IMR-90 (cell line): Measurements from ENCODE around the gene PCGF3. TPM values are rescaled to one million over a fixed set of nuclear protein-coding genes. Genes with fewer than 3 reads are reported as not detected.

Experiments used
- ATAC-seq: fragments of 200-7000 bp; cut with Tn5 transposase; 2 replicates; pipeline ENCODE4 v1.9.1; 2020; ENCODE audit warnings: low read depth, mild to moderate bottlenecking, moderate library complexity
- BruUV-seq: library from RNA; stranded (reverse); fragments of 400-500 nt; replicated peaks from 2 replicates; lab custom pipeline; 2021; lab: Mats Ljungman, UMichigan
- CTCF ChIA-PET: fragments of 300-600 bp; formaldehyde crosslinking; extraction: SDS; loops from one replicate; lab custom pipeline; 2021; ENCODE audit warnings: antibody characterized with exemption; lab: Yijun Ruan, JAX
- POLR2A ChIA-PET: fragments of 300-600 bp; sonication (Branson Sonifier 250); formaldehyde crosslinking; loops from one replicate; lab custom pipeline; 2022; ENCODE audit warnings: antibody characterized with exemption; ENCODE audit not compliant: unreplicated experiment; lab: Charles Lee
- DNase-seq: peaks from one replicate; pipeline ENCODE4 v3.0.0; 2013
- H2AFZ ChIP-seq: replicated peaks from 2 replicates; pipeline ENCODE3; 2013; ENCODE audit warnings: low read length, mild to moderate bottlenecking; ENCODE audit not compliant: poor library complexity
- H2AK5ac ChIP-seq: 2 replicates; pipeline ENCODE4 v1.6.1; 2013; ENCODE audit warnings: low read depth, low read length, inconsistent platforms
- H2AK9ac ChIP-seq: replicated peaks from 2 replicates; pipeline ENCODE3; 2013; ENCODE audit warnings: mild to moderate bottlenecking, low read depth, low read length, moderate library complexity; ENCODE audit not compliant: poor library complexity
- H2BK120ac ChIP-seq: 2 replicates; pipeline ENCODE4 v1.6.1; 2013; ENCODE audit warnings: low read depth, low read length, inconsistent platforms
- H2BK15ac ChIP-seq: 3 replicates; pipeline ENCODE4 v1.6.1; 2013; ENCODE audit warnings: low read depth, low read length, inconsistent platforms
- H2BK20ac ChIP-seq: 2 replicates; pipeline ENCODE4 v1.6.1; 2013; ENCODE audit warnings: low read depth, mild to moderate bottlenecking, inconsistent platforms, low read length, moderate library complexity
- H2BK5ac ChIP-seq: 2 replicates; pipeline ENCODE4 v1.6.1; 2013; ENCODE audit warnings: mild to moderate bottlenecking, low read depth, low read length, inconsistent platforms; ENCODE audit not compliant: poor library complexity, severe bottlenecking
- H3K14ac ChIP-seq: replicated peaks from 2 replicates; pipeline ENCODE4 v1.6.1; 2013; ENCODE audit warnings: low read depth, low read length, inconsistent platforms
- H3K18ac ChIP-seq: 2 replicates; pipeline ENCODE4 v1.6.1; 2013; ENCODE audit warnings: low read depth, low read length, control low read depth
- H3K23ac ChIP-seq: 2 replicates; pipeline ENCODE4 v1.6.1; 2013; ENCODE audit warnings: low read depth, low read length, inconsistent platforms
- H3K27ac ChIP-seq: 2 replicates; pipeline ENCODE4 v1.5.1; 2013; ENCODE audit warnings: mild to moderate bottlenecking, control low read depth, low read length; ENCODE audit not compliant: insufficient read depth
- H3K27me3 ChIP-seq: 2 replicates; pipeline ENCODE4 v1.6.1; 2013; ENCODE audit warnings: low read length; ENCODE audit not compliant: control insufficient read depth, insufficient read depth
- H3K36me3 ChIP-seq: 2 replicates; pipeline ENCODE4 v1.6.1; 2013; ENCODE audit warnings: low read length, mixed read lengths; ENCODE audit not compliant: control insufficient read depth, insufficient read depth
- H3K4ac ChIP-seq: 2 replicates; pipeline ENCODE4 v1.6.1; 2013; ENCODE audit warnings: low read depth, low read length, inconsistent platforms
- H3K4me1 ChIP-seq: 2 replicates; pipeline ENCODE4 v1.6.1; 2013; ENCODE audit warnings: low read length, mixed read lengths; ENCODE audit not compliant: control insufficient read depth, insufficient read depth
- H3K4me2 ChIP-seq: 2 replicates; pipeline ENCODE4 v1.6.1; 2013; ENCODE audit warnings: low read depth, mild to moderate bottlenecking, control low read depth, low read length, moderate library complexity
- H3K4me3 ChIP-seq: 2 replicates; pipeline ENCODE4 v1.5.1; 2013; ENCODE audit warnings: low read depth, mild to moderate bottlenecking, control low read depth, low read length, moderate library complexity; ENCODE audit not compliant: insufficient read depth
- H3K56ac ChIP-seq: 2 replicates; pipeline ENCODE4 v1.6.1; 2013; ENCODE audit warnings: low read length, inconsistent platforms; ENCODE audit not compliant: insufficient read depth; ENCODE audit errors: extremely low read depth
- H3K79me1 ChIP-seq, 2 experiments: 2 replicates each; pipeline ENCODE4 v1.6.1; 2013; ENCODE audit warnings: low read length in 2 of 2, inconsistent platforms in 1 of 2, low read depth in 1 of 2
- H3K9ac ChIP-seq: 2 replicates; pipeline ENCODE4 v1.6.1; 2013; ENCODE audit warnings: low read depth, low read length, control low read depth
- H3K9me1 ChIP-seq: 2 replicates; pipeline ENCODE4 v1.6.1; 2013; ENCODE audit warnings: low read length, inconsistent platforms; ENCODE audit not compliant: insufficient read depth
- H3K9me3 ChIP-seq: 2 replicates; pipeline ENCODE4 v1.6.1; 2013; ENCODE audit warnings: low read length; ENCODE audit not compliant: control insufficient read depth, insufficient read depth
- H4K20me1 ChIP-seq: 2 replicates; pipeline ENCODE4 v1.6.1; 2013; ENCODE audit warnings: low read length, inconsistent platforms; ENCODE audit not compliant: insufficient read depth
- H4K5ac ChIP-seq: 2 replicates; pipeline ENCODE4 v1.6.1; 2013; ENCODE audit warnings: mild to moderate bottlenecking, low read depth, low read length, control low read depth
- H4K8ac ChIP-seq, 2 experiments: 2 replicates each; pipeline ENCODE4 v1.6.1; 2013; ENCODE audit warnings: low read depth in 2 of 2, low read length in 2 of 2, control low read depth in 1 of 2, inconsistent platforms in 1 of 2
- H4K91ac ChIP-seq: 2 replicates; pipeline ENCODE4 v1.6.1; 2013; ENCODE audit warnings: low read depth, low read length, inconsistent platforms; ENCODE audit not compliant: insufficient read depth
- CHD1 ChIP-seq: IDR thresholded peaks from 2 replicates; pipeline ENCODE4 v1.6.1; 2012; ENCODE audit warnings: low read depth, low read length, improper control_type of control experiment
- CTCF ChIP-seq: conservative IDR thresholded peaks from 2 replicates; pipeline ENCODE4 v1.5.1; 2012; ENCODE audit warnings: mild to moderate bottlenecking, low read depth, low read length, improper control_type of control experiment
- FOS ChIP-seq: fragments of 150-350 bp; IDR thresholded peaks from 2 replicates; pipeline ENCODE4 v1.6.1; 2016; ENCODE audit warnings: low read depth, low read length
- MAFK ChIP-seq: IDR thresholded peaks from 2 replicates; pipeline ENCODE4 v1.6.1; 2012; ENCODE audit warnings: low read depth, low read length, improper control_type of control experiment
- MAZ ChIP-seq: IDR thresholded peaks from 2 replicates; pipeline ENCODE4 v1.6.1; 2012; ENCODE audit warnings: low read depth, mild to moderate bottlenecking, low read length, improper control_type of control experiment, moderate library complexity, borderline replicate concordance
- NFE2L2 ChIP-seq: fragments of 150-350 bp; IDR thresholded peaks from 2 replicates; pipeline ENCODE4 v1.6.1; 2016; ENCODE audit warnings: low read depth, mild to moderate bottlenecking, low read length
- POLR2A ChIP-seq: IDR thresholded peaks from 2 replicates; pipeline ENCODE4 v1.6.1; 2012; ENCODE audit warnings: mild to moderate bottlenecking, low read depth, low read length
- RFX5 ChIP-seq: IDR thresholded peaks from 2 replicates; pipeline ENCODE4 v1.8.0; 2012; ENCODE audit warnings: low read depth, mild to moderate bottlenecking, low read length, moderate library complexity
- SMC3 ChIP-seq: fragments of 150-350 bp; IDR thresholded peaks from 2 replicates; pipeline ENCODE4 v1.6.1; 2016; ENCODE audit warnings: low read depth, mild to moderate bottlenecking, antibody characterized with exemption, low read length, moderate library complexity
- USF2 ChIP-seq: fragments of 150-350 bp; IDR thresholded peaks from 2 replicates; pipeline ENCODE4 v1.6.1; 2017; ENCODE audit warnings: mild to moderate bottlenecking, antibody characterized with exemption, low read length, low read depth
- WGBS, 2 experiments: methylation state at CpG; one replicate each; pipeline versions ENCODE4 v1.1.5 to v1.1.7; 2013; ENCODE audit warnings: missing lambda C conversion rate in 2 of 2; ENCODE audit not compliant: insufficient read length in 1 of 2; ENCODE audit errors: extremely low coverage in 2 of 2; 5-methylcytosine and 5-hydroxymethylcytosine counted together
- dilution Hi-C: fragments of 300-500 bp; cut with HindIII; formaldehyde crosslinking; loops from one replicate; pipeline ENCODE4 v1.14.3; 2018; ENCODE audit warnings: low sequenced_read_pairs; ENCODE audit not compliant: unreplicated experiment
- in situ Hi-C: fragments of 300-500 bp; cut with MboI; formaldehyde crosslinking; loops from 3 replicates; pipeline ENCODE4 v1.14.3; 2019; ENCODE audit warnings: low sequenced_read_pairs, inconsistent platforms, mixed read lengths
- intact Hi-C: fragments of 100-400 bp; cut with micrococcal nuclease; formaldehyde crosslinking; loops from 2 replicates; pipeline ENCODE4 v1.10.0; 2022
- polyA plus RNA-seq, 3 experiments: library from polyadenylated mRNA; depleted of rRNA; stranded (reverse); fragments of >200 nt; gene quantifications; 2 replicates each; pipeline ENCODE4 v1.2.3, GENCODE V29; 2012; ENCODE audit warnings: low replicate concordance in 1 of 3
- total RNA-seq: library from RNA; depleted of rRNA; stranded (reverse); fragments of >200 nt; gene quantifications from 2 replicates; pipeline ENCODE4 v1.2.3, GENCODE V29; 2012

The PCGF3 gene
- total and polyA plus RNA-seq, 2 of the 4 experiments (the other 2 are of a cell fraction) = 40.0 to 55.3 TPM

GRCh38 chr4:763191-763810, 57.7 kb downstream of the PCGF3 start:
- in situ Hi-C loops = no loop called here
- Histone ChIP-seq H3K79me1 (peaks cover 11 to 72% of the 10 kb centered on the region in 2 experiments), H2BK15ac (no peak overlapping the region), H3K9ac (no peak overlapping the region), H4K20me1 (peaks cover 74% of the 10 kb centered on the region), H3K4ac (no peak overlapping the region), H2AK9ac (no peak overlapping the region), H3K36me3 (peaks cover 66% of the 10 kb centered on the region), H3K4me2 (no peak overlapping the region), H3K27ac (no peak overlapping the region), H4K8ac (no peak overlapping the region), H3K9me1 (peaks cover 7% of the 10 kb centered on the region; the same call in 1 of the 2 replicates), H2BK120ac (no peak overlapping the region), H3K4me1 (peaks cover 2% of the 10 kb centered on the region; the same call in 1 of the 2 replicates), H3K14ac (no peak overlapping the region), H2AK5ac (no peak overlapping the region), H2BK20ac (no peak overlapping the region), H2BK5ac (no peak overlapping the region), H3K23ac (no peak overlapping the region), H3K56ac (no peak overlapping the region), H3K9me3 (no peaks in the 10 kb centered on the region), H3K27me3 (no peaks in the 10 kb centered on the region), H3K18ac (no peak overlapping the region), H3K4me3 (no peak overlapping the region), H2AFZ (no peak overlapping the region), H4K5ac (no peak overlapping the region), H4K91ac (no peak overlapping the region)
- WGBS, 2 experiments = 90% methylated on average over 6 of the region's 23 CpGs; no CpG with 5 or more reads in 1 of the 2 experiments
- intact Hi-C loops = no loop called here
- ChIA-PET CTCF (no interaction called here), POLR2A (no interaction called here)
- no TSS peak for BruUV-seq
- dilution Hi-C loops = no loop called here
- DNase-seq (no peak), ATAC-seq (no peak)
- TF ChIP-seq FOS = no peak
- no peak for TF ChIP-seq SMC3
- no peak for TF ChIP-seq USF2
- TF ChIP-seq CHD1 = no peak
- no peak for TF ChIP-seq CTCF
- TF ChIP-seq MAFK = no peak
- no peak for TF ChIP-seq RFX5
- TF ChIP-seq POLR2A = no peak
- TF ChIP-seq MAZ = no peak
- TF ChIP-seq NFE2L2 = no peak
